GM19193 (cell line): Measurements from ENCODE around the gene ACTR8.

ENCODE experiments used
- POLR2A ChIP-seq: IDR thresholded peaks from 4 replicates; pipeline ENCODE4 v1.6.1; 2011; ENCODE audit not compliant: insufficient read depth, insufficient read length; ENCODE audit errors: extremely low read depth

ACTR8 gene

GRCh38 chr3:53883008-53883407 lies 1.1 kb upstream of the ACTR8 start:
- TF ChIP-seq POLR2A, result no peak

- no peak for TF ChIP-seq POLR2A
These were observed 1.3 kb downstream of the ACTR8 start for GRCh38 chr3:53880396-53881345.

- no peak for TF ChIP-seq POLR2A
These were observed 16.0 kb downstream of the ACTR8 start for GRCh38 chr3:53865732-53866499.

DNA sequence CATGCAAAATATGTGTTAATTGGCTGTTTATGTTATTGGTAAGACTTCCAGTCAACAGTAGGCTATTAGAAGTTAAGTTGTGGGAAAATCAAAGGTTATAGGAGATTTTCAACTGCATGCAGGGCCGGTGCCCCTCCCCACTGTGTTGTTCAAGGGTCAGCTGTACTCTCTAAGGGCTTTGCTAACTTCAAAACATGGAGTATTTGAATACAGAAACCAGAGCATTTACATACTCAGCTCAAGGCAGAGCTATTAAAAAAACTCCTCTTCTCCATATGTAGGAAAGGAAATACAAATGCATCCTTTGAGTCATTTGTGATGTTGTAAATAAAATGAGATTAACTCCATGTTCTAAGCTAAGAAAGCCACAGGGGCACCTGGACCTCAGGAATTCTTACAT lies 18.8 kb downstream of the ACTR8 start:
- no peak for TF ChIP-seq POLR2A

DNA sequence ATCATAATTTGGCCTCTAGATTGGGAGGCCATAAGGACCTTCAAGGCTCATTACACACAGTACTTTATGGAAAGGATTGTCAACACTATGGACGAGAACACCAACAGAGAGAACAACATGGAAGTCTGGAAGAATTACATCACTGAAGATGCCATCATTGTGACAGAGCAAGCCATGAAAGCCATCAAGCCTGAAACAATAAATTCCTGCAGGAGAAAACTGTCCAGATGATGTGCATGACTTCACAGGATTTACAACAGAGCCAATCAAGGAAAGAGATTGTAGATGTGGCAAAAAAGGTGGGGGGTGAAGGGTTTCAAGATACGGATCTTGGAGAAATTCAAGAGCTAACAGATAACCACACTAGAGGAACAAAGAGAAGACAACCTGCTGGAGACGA lies 19.7 kb downstream of the ACTR8 start:
- TF ChIP-seq POLR2A, result no peak

DNA sequence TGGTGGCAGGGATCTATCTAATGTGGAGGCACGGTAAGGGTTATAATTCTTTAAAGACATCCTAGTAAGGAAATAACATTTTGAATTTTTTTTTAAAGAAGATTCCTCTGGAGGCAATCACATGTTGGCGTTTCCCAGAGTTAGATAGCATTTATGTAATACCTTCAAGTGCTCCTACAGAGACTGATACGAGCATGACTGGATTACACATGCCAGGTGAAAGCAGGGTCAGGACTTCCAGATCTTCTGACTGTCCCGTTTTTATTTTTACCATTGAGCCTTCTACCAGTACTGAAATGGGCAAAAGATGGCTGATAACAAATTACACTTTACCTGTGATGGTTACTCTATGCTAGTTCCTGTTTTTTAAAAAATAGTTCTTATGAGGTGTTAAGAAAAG lies 21.8 kb downstream of the ACTR8 start:
- no peak for TF ChIP-seq POLR2A

GRCh38 chr3:53859178-53859577 lies 22.8 kb downstream of the ACTR8 start:
- no peak for TF ChIP-seq POLR2A

- TF ChIP-seq POLR2A, result no peak
These were observed 23.7 kb downstream of the ACTR8 start for GRCh38 chr3:53858096-53858741.

GRCh38 chr3:53856964-53857363 lies 25.0 kb downstream of the ACTR8 start:
- TF ChIP-seq POLR2A, result no peak

DNA sequence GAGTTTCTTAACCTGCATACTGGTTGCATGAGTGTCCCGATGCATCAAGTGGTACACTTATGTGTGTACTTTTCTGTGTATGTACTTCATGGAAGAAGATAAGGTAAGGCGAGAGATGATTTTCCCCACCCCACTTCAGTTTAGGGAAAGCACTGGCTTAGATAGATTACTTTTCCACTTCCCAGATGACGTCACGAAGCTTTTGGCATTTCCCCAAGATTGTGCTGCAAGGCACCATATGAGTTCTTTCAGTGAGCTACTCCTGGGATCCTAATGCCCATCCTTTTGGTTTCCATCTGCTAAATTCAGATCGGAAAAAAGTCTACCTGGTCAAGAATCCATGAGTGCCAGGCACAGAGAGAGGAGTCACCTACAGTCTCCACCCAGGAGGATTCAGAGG lies 31.1 kb downstream of the ACTR8 start:
- no peak for TF ChIP-seq POLR2A

DNA sequence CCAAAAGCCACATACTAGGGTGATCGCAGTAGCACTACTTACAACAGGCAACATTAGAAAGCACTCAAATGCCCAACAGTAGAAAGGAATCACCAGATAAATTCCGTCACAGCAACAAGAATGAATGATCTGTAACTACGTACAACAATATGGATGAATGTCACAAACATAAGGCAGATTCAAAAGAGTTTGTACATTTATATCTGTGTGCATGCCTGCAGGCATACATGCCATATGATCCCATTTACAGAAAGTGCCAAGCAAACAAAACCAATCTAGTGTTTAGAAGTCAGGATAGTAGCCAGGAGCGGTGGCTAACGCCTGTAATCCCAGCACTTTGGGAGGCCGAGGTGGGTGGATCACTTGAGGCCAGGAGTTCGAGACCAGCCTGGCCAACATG lies 32.0 kb downstream of the ACTR8 start:
- TF ChIP-seq POLR2A, result no peak

- no peak for TF ChIP-seq POLR2A
These were observed 35.1 kb downstream of the ACTR8 start for GRCh38 chr3:53846851-53847155.

GRCh38 chr3:53846134-53846850 lies 35.7 kb downstream of the ACTR8 start, which contains the start of the genes CHDH and IL17RB:
Gene CHDH, minus strand, starts transcription at chr3:53846419. Its CDS starts 22,411 bp downstream, at chr3:53824008.
Gene IL17RB, plus strand, starts transcription at chr3:53846568. Its CDS starts 21 bp downstream, at chr3:53846589.
- TF ChIP-seq POLR2A, result peak; percentile 81

DNA sequence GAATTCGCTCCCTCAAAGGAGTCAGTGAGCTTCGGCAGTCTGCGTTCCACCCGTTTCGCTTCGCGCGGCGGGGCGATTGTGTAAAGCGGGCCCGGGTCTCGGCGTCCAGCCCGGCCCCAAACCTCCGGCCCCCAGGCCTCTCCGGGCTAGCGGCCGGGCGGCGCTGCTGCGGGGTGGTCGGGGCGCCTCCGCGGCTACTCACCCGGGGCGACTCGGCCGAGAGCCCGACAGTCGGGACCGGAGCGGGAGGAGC lies 36.1 kb downstream of the ACTR8 start:
- no peak for TF ChIP-seq POLR2A

- no peak for TF ChIP-seq POLR2A
These were observed 36.7 kb downstream of the ACTR8 start for GRCh38 chr3:53845103-53845880.
